ENCODE results near the gene SLC26A5. TPM values are rescaled to one million over a fixed set of nuclear protein-coding genes. Genes with fewer than 3 reads are reported as not detected.

SLC26A5 gene
- total and polyA plus RNA-seq, 2 of the 8 experiments (the other 6 are each of a cell fraction or from before 2014, with no cell fraction given): 0.09 to 0.24 TPM

- TF ChIP-seq CHD7 (IDR thresholded peaks at IDR 0.05; ENCODE audit: insufficient replicate concordance, low read length): no peak
Observed at GRCh38 chr7:103439661-103440060, 6.3 kb downstream of the SLC26A5 start (continued).
